GM12878 (cell line): ENCODE data around the gene SNX21. TPM values are rescaled to one million over a fixed set of nuclear protein-coding genes. Genes with fewer than 3 reads are reported as not detected.

ENCODE experiments used
- ATAC-seq: fragments of 200-7000 bp; cut with Tn5 transposase; 3 replicates; pipeline ENCODE4 v1.9.1; 2020; ENCODE audit warnings: mild to moderate bottlenecking, moderate library complexity
- BruUV-seq: library from RNA; stranded (reverse); fragments of 400-500 nt; replicated peaks from 2 replicates; lab custom pipeline; 2021; lab: Mats Ljungman, UMichigan
- CTCF ChIA-PET: fragments of 300-600 bp; sonication (Branson Sonifier 250); formaldehyde crosslinking; extraction: SDS; loops from one replicate; lab custom pipeline; 2021; ENCODE audit warnings: inconsistent platforms; lab: Yijun Ruan, JAX
- POLR2A ChIA-PET: fragments of 350-600 bp; formaldehyde crosslinking; extraction: SDS; loops from one replicate; lab custom pipeline; 2021; ENCODE audit warnings: inconsistent platforms; lab: Charles Lee
- RAD21 ChIA-PET: fragments of 300-600 bp; sonication (Branson Sonifier 250); formaldehyde crosslinking; loops from one replicate; lab custom pipeline; 2023; ENCODE audit warnings: antibody characterized with exemption; ENCODE audit not compliant: unreplicated experiment; lab: Charles Lee
- SMC1A ChIA-PET: fragments of 300-600 bp; sonication (Branson Sonifier 250); formaldehyde crosslinking; loops from one replicate; lab custom pipeline; 2023; ENCODE audit not compliant: unreplicated experiment, uncharacterized antibody; lab: Charles Lee
- DNase-seq: peaks from one replicate; pipeline ENCODE4 v3.0.0-alpha.2; 2011; ENCODE audit warnings: low read depth, low spot score
- FAIRE-seq: peaks from 3 replicates; lab custom pipeline; 2011; peaks lifted over from hg19 to GRCh38; lab: Jason Lieb, UNC
- H2AFZ ChIP-seq: 2 replicates; pipeline ENCODE4 v1.6.0; 2011; ENCODE audit warnings: low read depth, low read length, control low read depth; ENCODE audit not compliant: control insufficient read depth
- H3K27ac ChIP-seq: 2 replicates; pipeline ENCODE4 v1.5.1; 2011; ENCODE audit warnings: control low read depth; ENCODE audit not compliant: control insufficient read depth, insufficient read depth
- H3K27me3 ChIP-seq, 2 experiments: replicated peaks in 1 of 2; 2 replicates each; pipeline versions ENCODE4 v1.6.0 to v1.6.1; 2011; ENCODE audit warnings: low read length in 1 of 2; ENCODE audit not compliant: control insufficient read depth in 2 of 2, insufficient read depth in 2 of 2
- H3K36me3 ChIP-seq, 2 experiments: 2 replicates each; pipeline ENCODE4 v1.5.1; 2011; ENCODE audit warnings: low read length in 1 of 2; ENCODE audit not compliant: control insufficient read depth in 2 of 2, insufficient read depth in 2 of 2
- H3K4me1 ChIP-seq: 2 replicates; pipeline ENCODE4 v1.6.1; 2011; ENCODE audit warnings: mild to moderate bottlenecking, low read length, moderate library complexity, mixed read lengths; ENCODE audit not compliant: control insufficient read depth, insufficient read depth
- H3K4me2 ChIP-seq: 2 replicates; pipeline ENCODE4 v1.6.0; 2011; ENCODE audit warnings: control low read depth; ENCODE audit not compliant: control insufficient read depth, insufficient read depth
- H3K4me3 ChIP-seq: fragments of 200-600 bp; sonication (generic); 2 replicates; pipeline ENCODE4 v1.5.1; 2016
- H3K79me2 ChIP-seq: 2 replicates; pipeline ENCODE4 v1.6.0; 2011; ENCODE audit warnings: low read length; ENCODE audit not compliant: control insufficient read depth, insufficient read depth
- H3K9ac ChIP-seq: 2 replicates; pipeline ENCODE4 v1.8.0; 2011; ENCODE audit warnings: low read length, control low read depth, mixed read lengths; ENCODE audit not compliant: control insufficient read depth, insufficient read depth
- H3K9me3 ChIP-seq: replicated peaks from 3 replicates; pipeline ENCODE4 v1.5.1; 2011; ENCODE audit warnings: mild to moderate bottlenecking, low read length; ENCODE audit not compliant: control insufficient read depth, insufficient read depth
- H4K20me1 ChIP-seq: 2 replicates; pipeline ENCODE4 v1.6.0; 2011; ENCODE audit not compliant: control insufficient read depth, insufficient read depth
- BACH1 ChIP-seq: fragments of 450-650 bp; IDR thresholded peaks from 2 replicates; pipeline ENCODE4 v1.6.1; 2017; ENCODE audit warnings: mild to moderate bottlenecking, borderline replicate concordance
- CBFB ChIP-seq: IDR thresholded peaks from 2 replicates; pipeline ENCODE4 v1.6.1; 2016; ENCODE audit warnings: antibody characterized with exemption, low read depth
- EP300 ChIP-seq, 2 experiments: fragments of 150-350 bp in 1 of 2; IDR thresholded peaks; 2 replicates each; pipeline ENCODE4 v1.6.1; 2011 to 2012; ENCODE audit warnings: low read depth in 2 of 2, low read length in 2 of 2, borderline replicate concordance in 1 of 2, improper control_type of control experiment in 1 of 2, inconsistent platforms in 1 of 2; ENCODE audit not compliant: control insufficient read depth in 1 of 2
- GABPA ChIP-seq: IDR thresholded peaks from 2 replicates; pipeline ENCODE4 v1.6.1; 2014; ENCODE audit warnings: antibody characterized with exemption, low read depth, mild to moderate bottlenecking, inconsistent platforms
- NBN ChIP-seq: fragments of 450-650 bp; IDR thresholded peaks from 2 replicates; pipeline ENCODE4 v1.6.1; 2016
- NRF1 ChIP-seq: conservative IDR thresholded peaks from 2 replicates; pipeline ENCODE4 v1.6.1; 2011; ENCODE audit warnings: mild to moderate bottlenecking, low read depth, low read length, improper control_type of control experiment
- RELA ChIP-seq: fragments of 450-650 bp; IDR thresholded peaks from 2 replicates; pipeline ENCODE4 v1.8.0; 2014; ENCODE audit warnings: borderline replicate concordance; ENCODE audit not compliant: partially characterized antibody
- SMAD1 ChIP-seq: fragments of 450-650 bp; IDR thresholded peaks from 2 replicates; pipeline ENCODE4 v1.6.1; 2018; ENCODE audit warnings: mild to moderate bottlenecking, low read depth; ENCODE audit not compliant: partially characterized antibody
- SMAD5 ChIP-seq: IDR thresholded peaks from 2 replicates; pipeline ENCODE4 v1.6.1; 2016; ENCODE audit warnings: antibody characterized with exemption, low read depth
- TARDBP ChIP-seq: IDR thresholded peaks from 2 replicates; pipeline ENCODE4 v1.6.1; 2016; ENCODE audit warnings: borderline replicate concordance
- TCF3 ChIP-seq: IDR thresholded peaks from 2 replicates; pipeline ENCODE4 v1.6.1; 2012; ENCODE audit warnings: low read depth, mild to moderate bottlenecking, low read length, borderline replicate concordance; ENCODE audit not compliant: insufficient read depth
- WGBS: methylation state at CpG from one replicate; pipeline ENCODE4 v1.1.6; 2016; ENCODE audit warnings: low lambda C conversion rate; ENCODE audit not compliant: insufficient replicate concordance, insufficient coverage; ENCODE audit errors: missing lambda C conversion rate; 5-methylcytosine and 5-hydroxymethylcytosine counted together
- in situ Hi-C: fragments of 300-500 bp; cut with MboI; formaldehyde crosslinking; loops from 9 replicates; pipeline ENCODE4 v1.14.3; 2018; ENCODE audit warnings: mixed read lengths
- intact Hi-C: fragments of 100-400 bp; cut with micrococcal nuclease; formaldehyde crosslinking; loops from one replicate; pipeline ENCODE4 v1.14.2; 2022; ENCODE audit not compliant: unreplicated experiment
- polyA plus RNA-seq, 11 experiments: library from polyadenylated mRNA; depleted of rRNA in 4 of 11; unstranded in 6 of 11; stranded (reverse) in 5 of 11; fragments of >200 nt; fragmentation: Nextera tagmentation in 4 of 11; fragmentation: Illumina TruSeq in 1 of 11; extraction: Ambion mirVana in 4 of 11; extraction: Trizol in 1 of 11; gene quantifications; 1 replicate in 1 of 11; 2 replicates in 10 of 11; pipeline versions ENCODE4 v1.2.1 to v1.2.3, GENCODE V29; 2011 to 2016; ENCODE audit warnings: inconsistent platforms in 2 of 11, missing spikeins in 2 of 11, low read depth in 1 of 11
- total RNA-seq, 4 experiments: library from RNA; depleted of rRNA in 3 of 4; stranded (reverse); fragments of >200 nt in 3 of 4; fragmentation: Illumina TruSeq in 1 of 4; extraction: Trizol in 1 of 4; gene quantifications; 2 replicates each; pipeline versions ENCODE4 v1.2.1 to v1.2.3, GENCODE V29; 2013 to 2021
- TF ChIP-seq, protein P1 (sequence below): fragments of 150-350 bp; IDR thresholded peaks from 2 replicates; pipeline ENCODE4 v1.6.1; 2014; ENCODE audit warnings: mild to moderate bottlenecking, low read depth, low read length
- TF ChIP-seq, protein P2 (sequence below): fragments of 450-650 bp; IDR thresholded peaks from 2 replicates; pipeline ENCODE4 v1.6.1; 2016; ENCODE audit warnings: mild to moderate bottlenecking, moderate library complexity, borderline replicate concordance
- TF ChIP-seq, protein P3 (sequence below): fragments of 450-650 bp; IDR thresholded peaks from 2 replicates; pipeline ENCODE4 v1.6.1; 2017; ENCODE audit warnings: mild to moderate bottlenecking, moderate library complexity

Gene SNX21
- total and polyA plus RNA-seq, 10 of the 15 experiments (the other 5 are each of a cell fraction or from before 2014, with no cell fraction given): 0.10 to 1.4 (median 0.57) TPM

DNA sequence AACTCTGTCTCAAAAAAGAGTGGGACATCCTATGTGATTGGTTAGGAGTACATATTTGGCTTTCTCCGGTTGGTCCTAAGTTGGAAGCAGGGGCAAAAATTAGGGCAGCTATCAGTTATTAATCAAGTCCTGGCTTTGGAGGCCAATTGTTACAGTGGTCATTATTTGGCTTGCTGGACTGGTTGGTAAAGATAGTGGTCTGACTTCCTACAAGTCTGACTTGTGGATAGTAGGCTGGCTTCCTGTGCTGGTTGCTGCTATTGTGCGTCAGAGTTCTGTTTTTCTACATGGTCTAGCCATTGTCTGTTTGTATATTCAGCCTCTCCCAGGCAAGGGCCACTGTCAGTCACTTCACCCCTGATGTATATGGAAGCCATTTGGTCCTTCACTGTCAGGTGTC, 16.6 kb downstream of the SNX21 start:
- intact Hi-C loops: no loop called here
- ChIA-PET SMC1A (interaction anchor here (1.3 to 1.6 kb wide), 3 partner anchors 9 to 52 kb away, joined by 3 to 4 read pairs (median 3); no protein-coding TSS in a partner anchor), RAD21 (no interaction called here), POLR2A (no interaction called here), CTCF (interaction anchor here (1.7 kb wide), 1 partner anchor 51 kb away, joined by 6 read pairs; no protein-coding TSS in a partner anchor)
- FAIRE-seq (no peak), ATAC-seq (no peak), DNase-seq (no peak)
- WGBS: 100% methylated on average over 2 of the region's 2 CpGs
- Histone ChIP-seq H3K9me3 (no peaks in the 10 kb centered on the region), H3K4me2 (no peak overlapping the region), H2AFZ (no peak overlapping the region), H3K4me1 (no peaks in the 10 kb centered on the region), H3K27ac (no peak overlapping the region), H3K4me3 (no peak overlapping the region), H4K20me1 (no peaks in the 10 kb centered on the region), H3K27me3 (no peaks in the 10 kb centered on the region), H3K79me2 (peaks cover 3% of the 10 kb centered on the region), H3K9ac (no peak overlapping the region), H3K36me3 (no peaks in the 10 kb centered on the region)
- in situ Hi-C loops: no loop called here
- BruUV-seq: no TSS peak
- TF ChIP-seq, protein P1, sequence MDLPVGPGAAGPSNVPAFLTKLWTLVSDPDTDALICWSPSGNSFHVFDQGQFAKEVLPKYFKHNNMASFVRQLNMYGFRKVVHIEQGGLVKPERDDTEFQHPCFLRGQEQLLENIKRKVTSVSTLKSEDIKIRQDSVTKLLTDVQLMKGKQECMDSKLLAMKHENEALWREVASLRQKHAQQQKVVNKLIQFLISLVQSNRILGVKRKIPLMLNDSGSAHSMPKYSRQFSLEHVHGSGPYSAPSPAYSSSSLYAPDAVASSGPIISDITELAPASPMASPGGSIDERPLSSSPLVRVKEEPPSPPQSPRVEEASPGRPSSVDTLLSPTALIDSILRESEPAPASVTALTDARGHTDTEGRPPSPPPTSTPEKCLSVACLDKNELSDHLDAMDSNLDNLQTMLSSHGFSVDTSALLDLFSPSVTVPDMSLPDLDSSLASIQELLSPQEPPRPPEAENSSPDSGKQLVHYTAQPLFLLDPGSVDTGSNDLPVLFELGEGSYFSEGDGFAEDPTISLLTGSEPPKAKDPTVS: no peak
- no peak for TF ChIP-seq SMAD1
- TF ChIP-seq, protein P2, sequence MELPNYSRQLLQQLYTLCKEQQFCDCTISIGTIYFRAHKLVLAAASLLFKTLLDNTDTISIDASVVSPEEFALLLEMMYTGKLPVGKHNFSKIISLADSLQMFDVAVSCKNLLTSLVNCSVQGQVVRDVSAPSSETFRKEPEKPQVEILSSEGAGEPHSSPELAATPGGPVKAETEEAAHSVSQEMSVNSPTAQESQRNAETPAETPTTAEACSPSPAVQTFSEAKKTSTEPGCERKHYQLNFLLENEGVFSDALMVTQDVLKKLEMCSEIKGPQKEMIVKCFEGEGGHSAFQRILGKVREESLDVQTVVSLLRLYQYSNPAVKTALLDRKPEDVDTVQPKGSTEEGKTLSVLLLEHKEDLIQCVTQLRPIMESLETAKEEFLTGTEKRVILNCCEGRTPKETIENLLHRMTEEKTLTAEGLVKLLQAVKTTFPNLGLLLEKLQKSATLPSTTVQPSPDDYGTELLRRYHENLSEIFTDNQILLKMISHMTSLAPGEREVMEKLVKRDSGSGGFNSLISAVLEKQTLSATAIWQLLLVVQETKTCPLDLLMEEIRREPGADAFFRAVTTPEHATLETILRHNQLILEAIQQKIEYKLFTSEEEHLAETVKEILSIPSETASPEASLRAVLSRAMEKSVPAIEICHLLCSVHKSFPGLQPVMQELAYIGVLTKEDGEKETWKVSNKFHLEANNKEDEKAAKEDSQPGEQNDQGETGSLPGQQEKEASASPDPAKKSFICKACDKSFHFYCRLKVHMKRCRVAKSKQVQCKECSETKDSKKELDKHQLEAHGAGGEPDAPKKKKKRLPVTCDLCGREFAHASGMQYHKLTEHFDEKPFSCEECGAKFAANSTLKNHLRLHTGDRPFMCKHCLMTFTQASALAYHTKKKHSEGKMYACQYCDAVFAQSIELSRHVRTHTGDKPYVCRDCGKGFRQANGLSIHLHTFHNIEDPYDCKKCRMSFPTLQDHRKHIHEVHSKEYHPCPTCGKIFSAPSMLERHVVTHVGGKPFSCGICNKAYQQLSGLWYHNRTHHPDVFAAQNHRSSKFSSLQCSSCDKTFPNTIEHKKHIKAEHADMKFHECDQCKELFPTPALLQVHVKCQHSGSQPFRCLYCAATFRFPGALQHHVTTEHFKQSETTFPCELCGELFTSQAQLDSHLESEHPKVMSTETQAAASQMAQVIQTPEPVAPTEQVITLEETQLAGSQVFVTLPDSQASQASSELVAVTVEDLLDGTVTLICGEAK: no peak
- TF ChIP-seq SMAD5: no peak
- no peak for TF ChIP-seq TCF3
- no peak for TF ChIP-seq NRF1
- TF ChIP-seq, protein P3, sequence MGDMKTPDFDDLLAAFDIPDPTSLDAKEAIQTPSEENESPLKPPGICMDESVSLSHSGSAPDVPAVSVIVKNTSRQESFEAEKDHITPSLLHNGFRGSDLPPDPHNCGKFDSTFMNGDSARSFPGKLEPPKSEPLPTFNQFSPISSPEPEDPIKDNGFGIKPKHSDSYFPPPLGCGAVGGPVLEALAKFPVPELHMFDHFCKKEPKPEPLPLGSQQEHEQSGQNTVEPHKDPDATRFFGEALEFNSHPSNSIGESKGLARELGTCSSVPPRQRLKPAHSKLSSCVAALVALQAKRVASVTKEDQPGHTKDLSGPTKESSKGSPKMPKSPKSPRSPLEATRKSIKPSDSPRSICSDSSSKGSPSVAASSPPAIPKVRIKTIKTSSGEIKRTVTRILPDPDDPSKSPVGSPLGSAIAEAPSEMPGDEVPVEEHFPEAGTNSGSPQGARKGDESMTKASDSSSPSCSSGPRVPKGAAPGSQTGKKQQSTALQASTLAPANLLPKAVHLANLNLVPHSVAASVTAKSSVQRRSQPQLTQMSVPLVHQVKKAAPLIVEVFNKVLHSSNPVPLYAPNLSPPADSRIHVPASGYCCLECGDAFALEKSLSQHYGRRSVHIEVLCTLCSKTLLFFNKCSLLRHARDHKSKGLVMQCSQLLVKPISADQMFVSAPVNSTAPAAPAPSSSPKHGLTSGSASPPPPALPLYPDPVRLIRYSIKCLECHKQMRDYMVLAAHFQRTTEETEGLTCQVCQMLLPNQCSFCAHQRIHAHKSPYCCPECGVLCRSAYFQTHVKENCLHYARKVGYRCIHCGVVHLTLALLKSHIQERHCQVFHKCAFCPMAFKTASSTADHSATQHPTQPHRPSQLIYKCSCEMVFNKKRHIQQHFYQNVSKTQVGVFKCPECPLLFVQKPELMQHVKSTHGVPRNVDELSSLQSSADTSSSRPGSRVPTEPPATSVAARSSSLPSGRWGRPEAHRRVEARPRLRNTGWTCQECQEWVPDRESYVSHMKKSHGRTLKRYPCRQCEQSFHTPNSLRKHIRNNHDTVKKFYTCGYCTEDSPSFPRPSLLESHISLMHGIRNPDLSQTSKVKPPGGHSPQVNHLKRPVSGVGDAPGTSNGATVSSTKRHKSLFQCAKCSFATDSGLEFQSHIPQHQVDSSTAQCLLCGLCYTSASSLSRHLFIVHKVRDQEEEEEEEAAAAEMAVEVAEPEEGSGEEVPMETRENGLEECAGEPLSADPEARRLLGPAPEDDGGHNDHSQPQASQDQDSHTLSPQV: no peak
- TF ChIP-seq EP300 (IDR thresholded peaks at IDR 0.05; ENCODE audit: borderline replicate concordance in 1 of 2, control insufficient read depth in 1 of 2, low read depth in 2 of 2, low read length in 2 of 2): no peak
- TF ChIP-seq BACH1: no peak
- TF ChIP-seq TARDBP: no peak
- TF ChIP-seq GABPA: no peak
- TF ChIP-seq NBN: no peak
- TF ChIP-seq CBFB: no peak
- no peak for TF ChIP-seq RELA
